CD4-positive, alpha-beta T cell (primary cell): ENCODE data around the gene RBMS3. TPM values are rescaled to one million over a fixed set of nuclear protein-coding genes. Genes with fewer than 3 reads are reported as not detected.

Source experiments
- ATAC-seq: fragments of 200-7000 bp; cut with Tn5 transposase; one replicate; pipeline ENCODE4 v1.10.0; 2022; ENCODE audit warnings: mild to moderate bottlenecking; ENCODE audit not compliant: poor library complexity
- CTCF ChIA-PET: fragments of 350-600 bp; sonication (Branson Sonifier 250); formaldehyde crosslinking; loops from one replicate; lab custom pipeline; 2021; ENCODE audit warnings: antibody characterized with exemption, inconsistent platforms; lab: Charles Lee
- POLR2A ChIA-PET: fragments of 350-600 bp; sonication (Branson Sonifier 250); formaldehyde crosslinking; loops from one replicate; lab custom pipeline; 2021; ENCODE audit warnings: antibody characterized with exemption, inconsistent platforms; lab: Charles Lee
- DNase-seq, 14 experiments: peaks; one replicate each; pipeline ENCODE4 v3.0.0-alpha.2; 2013 to 2020; ENCODE audit warnings: mixed read lengths in 2 of 14
- H3K27ac ChIP-seq, 2 donors: one replicate each; pipeline versions ENCODE4 v1.5.1 to v1.7.0; 2013; ENCODE audit warnings: low read length in 2 of 2, low read depth in 1 of 2, mild to moderate bottlenecking in 1 of 2
- H3K27me3 ChIP-seq, 2 experiments: 1 replicate in 1 of 2; 2 replicates in 1 of 2; pipeline versions ENCODE4 v1.6.1 to v1.7.0; 2013; ENCODE audit warnings: low read length in 2 of 2, control low read depth in 1 of 2, mild to moderate bottlenecking in 1 of 2, moderate library complexity in 1 of 2; ENCODE audit not compliant: insufficient read depth in 2 of 2, control insufficient read depth in 1 of 2
- H3K36me3 ChIP-seq: one replicate; pipeline ENCODE4 v1.6.1; 2013; ENCODE audit warnings: low read length, control low read depth; ENCODE audit not compliant: insufficient read depth
- H3K4me1 ChIP-seq: one replicate; pipeline ENCODE4 v1.6.1; 2013; ENCODE audit warnings: low read length, control low read depth; ENCODE audit not compliant: insufficient read depth
- H3K4me3 ChIP-seq: one replicate; pipeline ENCODE4 v1.5.1; 2013; ENCODE audit warnings: mild to moderate bottlenecking, low read length, moderate library complexity
- H3K9me3 ChIP-seq, 2 experiments: 1 replicate in 1 of 2; 2 replicates in 1 of 2; pipeline versions ENCODE4 v1.6.1 to v1.7.0; 2013; ENCODE audit warnings: low read length in 2 of 2, mild to moderate bottlenecking in 2 of 2, control low read depth in 1 of 2, moderate library complexity in 1 of 2; ENCODE audit not compliant: control insufficient read depth in 1 of 2, insufficient read depth in 1 of 2
- H3K27ac Mint-ChIP-seq: one replicate; pipeline ENCODE4 v1.8.0; 2020; ENCODE audit warnings: mixed read lengths
- H3K27me3 Mint-ChIP-seq: one replicate; pipeline ENCODE4 v1.8.0; 2021; ENCODE audit warnings: mixed read lengths
- H3K36me3 Mint-ChIP-seq: one replicate; pipeline ENCODE4 v1.8.0; 2021; ENCODE audit warnings: low read depth, mixed read lengths
- H3K4me1 Mint-ChIP-seq: one replicate; pipeline ENCODE4 v1.8.0; 2021; ENCODE audit warnings: low read depth, mixed read lengths
- H3K4me3 Mint-ChIP-seq: one replicate; pipeline ENCODE4 v1.8.0; 2020; ENCODE audit warnings: mild to moderate bottlenecking, mixed read lengths
- H3K9me3 Mint-ChIP-seq: one replicate; pipeline ENCODE4 v1.8.0; 2020; ENCODE audit warnings: mixed read lengths
- CTCF ChIP-seq: fragments of 200-600 bp; IDR thresholded peaks from one replicate; pipeline ENCODE4 v1.8.0; 2022; ENCODE audit warnings: antibody characterized with exemption, mild to moderate bottlenecking
- intact Hi-C, 2 experiments: fragments of 100-400 bp; cut with DNase I in 1 of 2; cut with micrococcal nuclease in 1 of 2; formaldehyde crosslinking; loops; one replicate each; pipeline versions ENCODE4 v1.15.1 to v1.9.0; 2023 to 2025; cut with DNase I, micrococcal nuclease
- total RNA-seq, 174 experiments: library from RNA in 2 of 174; stranded (reverse) in 2 of 174; gene quantifications; one replicate each; pipeline ENCODE4 v1.2.3 and lab custom pipeline; 2021 to 2026

RBMS3 gene
- total RNA-seq, 2 experiments from 2014 or later = 1.6 to 1.7 TPM

- intact Hi-C loops = no loop called here
These were observed 4.7 kb downstream of the RBMS3 start for GRCh38 chr3:29285471-29286071.

GRCh38 chr3:29286478-29287240, 5.8 kb downstream of the RBMS3 start:
- POLR2A ChIA-PET = no interaction called here
- H3K27ac Mint-ChIP-seq = no peak overlapping the region
- no peak for DNase-seq

More at GRCh38 chr3:29285471-29286071, 4.7 kb downstream of the RBMS3 start:
- Mint-ChIP-seq H3K4me1 (peaks cover 23% of the 10 kb centered on the region), H3K27me3 (peaks cover 10% of the 10 kb centered on the region), H3K27ac (no peak overlapping the region), H3K9me3 (no peaks in the 10 kb centered on the region), H3K4me3 (no peak overlapping the region), H3K36me3 (no peaks in the 10 kb centered on the region)
- no peaks in the 10 kb centered on the region for H3K9me3 ChIP-seq
- H3K4me3 ChIP-seq = no peak overlapping the region
- CTCF ChIA-PET = no interaction called here
- H3K4me1 ChIP-seq = peaks cover 9% of the 10 kb centered on the region
- H3K36me3 ChIP-seq = no peaks in the 10 kb centered on the region
- no peak for ATAC-seq
- H3K27ac ChIP-seq = no peak overlapping the region
- TF ChIP-seq CTCF = no peak
- no peak for DNase-seq
- peaks cover 0 to 3% of the 10 kb centered on the region in 2 experiments for H3K27me3 ChIP-seq
- POLR2A ChIA-PET = no interaction called here

GRCh38 chr3:29290596-29290995, 9.7 kb downstream of the RBMS3 start:
- Mint-ChIP-seq H3K27ac (no peak overlapping the region), H3K27me3 (no peaks in the 10 kb centered on the region), H3K36me3 (no peaks in the 10 kb centered on the region), H3K4me3 (no peak overlapping the region), H3K9me3 (no peaks in the 10 kb centered on the region), H3K4me1 (no peaks in the 10 kb centered on the region)
- H3K4me1 ChIP-seq = no peaks in the 10 kb centered on the region
- intact Hi-C loops = no loop called here
- no peak for DNase-seq
- no peak overlapping the region for H3K4me3 ChIP-seq
- peaks cover 0 to under 1% of the 10 kb centered on the region in 2 experiments for H3K27me3 ChIP-seq
- TF ChIP-seq CTCF = no peak
- ChIA-PET POLR2A (no interaction called here), CTCF (no interaction called here)
- H3K36me3 ChIP-seq = no peaks in the 10 kb centered on the region
- H3K9me3 ChIP-seq = no peaks in the 10 kb centered on the region
- H3K27ac ChIP-seq = no peak overlapping the region
- ATAC-seq = no peak

More at GRCh38 chr3:29286478-29287240, 5.8 kb downstream of the RBMS3 start:
- H3K4me1 Mint-ChIP-seq = peaks cover 12% of the 10 kb centered on the region
- CTCF ChIA-PET = no interaction called here
- H3K4me1 ChIP-seq = peaks cover under 1% of the 10 kb centered on the region
- ATAC-seq = no peak
- H3K9me3 ChIP-seq = no peaks in the 10 kb centered on the region
- H3K4me3 ChIP-seq = no peak overlapping the region
- no peak overlapping the region for H3K27ac ChIP-seq
- intact Hi-C loops = no loop called here
- H3K9me3 Mint-ChIP-seq = no peaks in the 10 kb centered on the region
- no peak for TF ChIP-seq CTCF
- H3K4me3 Mint-ChIP-seq = no peak overlapping the region
- H3K36me3 ChIP-seq = no peaks in the 10 kb centered on the region
- H3K27me3 Mint-ChIP-seq = peaks cover 10% of the 10 kb centered on the region
- H3K27me3 ChIP-seq = peaks cover 0 to 3% of the 10 kb centered on the region in 2 experiments
- no peaks in the 10 kb centered on the region for H3K36me3 Mint-ChIP-seq
